Activated naive CD4-positive, alpha-beta T cell treated with anti-CD3 and anti-CD28 coated beads for 36 hours (primary cell): Measurements from ENCODE around the gene METAP1D. TPM values are rescaled to one million over a fixed set of nuclear protein-coding genes. Genes with fewer than 3 reads are reported as not detected.
"Not testable (repeated sequence)": the region's sequence is repeated elsewhere in the genome, so short reads cannot be mapped to it uniquely, and the experiment has no call there.

Experiments
- CTCF ChIA-PET: fragments of 350-600 bp; sonication (Branson Sonifier 250); formaldehyde crosslinking; loops from one replicate; lab custom pipeline; 2021; ENCODE audit warnings: antibody characterized with exemption; lab: Charles Lee
- DNase-seq: peaks from one replicate; pipeline ENCODE4 v3.0.0-alpha.2; 2020
- H3K27ac Mint-ChIP-seq: one replicate; pipeline ENCODE4 v1.8.0; 2021; ENCODE audit warnings: mild to moderate bottlenecking, mixed read lengths
- H3K27me3 Mint-ChIP-seq: one replicate; pipeline ENCODE4 v1.8.0; 2021; ENCODE audit warnings: low read depth, mixed read lengths
- H3K36me3 Mint-ChIP-seq: one replicate; pipeline ENCODE4 v1.8.0; 2021; ENCODE audit warnings: low read depth, mixed read lengths
- H3K4me1 Mint-ChIP-seq: one replicate; pipeline ENCODE4 v1.8.0; 2021; ENCODE audit warnings: low read depth, mixed read lengths
- H3K4me3 Mint-ChIP-seq: one replicate; pipeline ENCODE4 v1.8.0; 2021; ENCODE audit warnings: mild to moderate bottlenecking, moderate library complexity, mixed read lengths
- H3K9me3 Mint-ChIP-seq: one replicate; pipeline ENCODE4 v1.8.0; 2021; ENCODE audit warnings: mixed read lengths
- intact Hi-C: fragments of 100-400 bp; cut with micrococcal nuclease; formaldehyde crosslinking; loops from one replicate; pipeline ENCODE4 v1.15.1; 2023
- total RNA-seq, 2 experiments: library from RNA; stranded (reverse); gene quantifications; one replicate each; pipeline ENCODE4 v1.2.3, GENCODE V29; 2021

METAP1D gene
- total RNA-seq, 2 experiments from 2014 or later, result 2.5 to 3.4 TPM

DNA sequence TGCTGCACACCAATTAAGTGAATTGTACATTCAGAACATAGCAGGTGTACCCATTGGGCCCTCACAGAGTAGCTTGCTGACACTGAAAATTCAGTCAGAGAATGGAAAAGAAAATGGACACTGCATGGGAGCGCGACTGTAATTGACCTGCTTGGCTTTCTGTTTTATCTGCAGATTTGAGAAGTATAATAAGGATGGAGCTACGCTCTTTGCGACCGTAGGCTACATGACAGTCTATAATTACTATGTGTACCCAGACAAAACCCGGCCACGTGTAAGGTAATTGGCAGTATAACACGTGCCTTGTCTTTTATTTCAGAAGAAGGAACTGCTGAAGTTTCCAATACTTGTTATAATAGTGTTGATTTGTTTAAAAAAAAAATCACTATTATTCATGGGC, 33.5 kb upstream of the METAP1D start:
- Mint-ChIP-seq H3K36me3 (peaks cover 21% of the 10 kb centered on the region), H3K9me3 (no peaks in the 10 kb centered on the region), H3K4me3 (no peak overlapping the region), H3K27ac (no peak overlapping the region), H3K4me1 (peaks cover 25% of the 10 kb centered on the region), H3K27me3 (no peaks in the 10 kb centered on the region)
- intact Hi-C loops, result no loop called here
- CTCF ChIA-PET, result no interaction called here
- no peak for DNase-seq

DNA sequence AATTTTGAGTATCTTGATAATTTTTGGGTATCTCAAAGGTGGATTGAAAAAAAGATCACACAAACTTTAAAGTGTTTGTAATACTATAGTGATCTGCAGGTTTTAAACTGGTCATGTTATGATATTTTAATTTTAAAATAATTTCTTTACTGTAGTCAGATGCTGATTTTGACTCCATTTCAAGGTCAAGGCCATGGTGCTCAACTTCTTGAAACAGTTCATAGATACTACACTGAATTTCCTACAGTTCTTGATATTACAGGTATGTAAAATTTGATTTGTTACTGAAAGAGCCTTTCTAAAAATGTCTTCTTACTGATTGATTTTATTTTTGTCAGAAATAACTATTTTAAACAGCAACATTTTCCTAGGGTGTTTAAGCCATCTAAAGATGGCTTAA, 33.1 kb upstream of the METAP1D start:
- intact Hi-C loops, result no loop called here
- Mint-ChIP-seq H3K9me3 (no peaks in the 10 kb centered on the region), H3K36me3 (peaks cover 24% of the 10 kb centered on the region), H3K4me3 (no peak overlapping the region), H3K4me1 (peaks cover 24% of the 10 kb centered on the region), H3K27ac (no peak overlapping the region), H3K27me3 (no peaks in the 10 kb centered on the region)
- no peak for DNase-seq
- CTCF ChIA-PET, result no interaction called here

DNA sequence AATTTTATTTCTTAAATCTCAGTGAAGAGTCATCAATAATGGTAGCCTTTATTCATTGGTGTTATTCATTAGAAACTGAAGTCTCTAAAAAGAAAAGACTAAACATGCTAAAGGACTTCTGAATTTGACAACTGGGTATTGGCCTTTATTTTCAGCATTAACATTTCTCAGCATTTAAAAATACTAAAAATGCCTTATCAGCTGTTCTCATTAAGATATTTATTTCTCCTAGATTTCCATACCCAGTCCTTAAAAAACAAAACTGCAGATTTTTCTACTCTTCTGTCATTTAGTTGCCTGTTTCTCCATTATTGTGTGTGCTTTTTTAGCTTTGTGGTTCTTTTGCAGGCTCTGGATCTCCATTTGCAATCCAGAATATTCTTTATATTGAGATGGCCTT, 31.2 kb upstream of the METAP1D start:
- intact Hi-C loops, result no loop called here

DNA sequence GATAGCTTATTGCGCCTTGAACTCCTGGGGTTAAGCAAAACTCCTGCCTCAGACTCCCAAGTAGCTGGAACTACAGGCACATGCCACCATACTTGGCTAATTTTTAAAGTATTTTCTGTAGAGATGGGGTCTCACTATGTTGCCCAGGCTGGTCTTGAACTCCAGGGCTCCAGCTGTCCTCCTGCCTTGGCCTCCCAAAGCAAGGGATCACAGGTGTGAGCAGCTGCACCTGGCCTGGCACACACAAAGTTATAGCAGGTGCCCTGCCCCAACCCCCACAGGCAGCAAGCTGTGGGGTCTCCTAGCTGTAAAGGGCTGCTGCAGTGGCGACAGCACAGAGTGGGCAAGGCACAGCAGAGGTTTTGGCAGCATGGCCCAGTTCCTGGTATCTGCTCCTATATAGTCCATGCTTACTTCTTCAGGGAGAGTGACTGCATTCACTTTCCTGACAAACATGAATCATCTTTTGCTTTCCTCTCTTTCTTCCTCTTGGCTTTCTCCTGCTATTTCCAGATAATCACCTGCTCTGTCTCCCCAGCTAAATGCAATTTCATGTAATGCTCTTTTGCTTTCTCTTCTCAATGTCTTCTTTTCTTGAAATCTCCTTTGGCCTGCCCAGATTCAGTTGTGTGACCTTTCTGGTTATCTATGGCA, 27.3 kb upstream of the METAP1D start:
- no peak for DNase-seq
- no peak overlapping the region for H3K27ac Mint-ChIP-seq
- no peaks in the 10 kb centered on the region for H3K9me3 Mint-ChIP-seq
- intact Hi-C loops, result no loop called here
- peaks cover 40% of the 10 kb centered on the region for H3K36me3 Mint-ChIP-seq
- peaks cover 2% of the 10 kb centered on the region for H3K4me1 Mint-ChIP-seq
- CTCF ChIA-PET, result no interaction called here
- H3K27me3 Mint-ChIP-seq, result no peaks in the 10 kb centered on the region
- no peak overlapping the region for H3K4me3 Mint-ChIP-seq

More for the DNA sequence above, 31.2 kb upstream of the METAP1D start:
- H3K9me3 Mint-ChIP-seq, result no peaks in the 10 kb centered on the region
- H3K27ac Mint-ChIP-seq, result no peak overlapping the region
- peaks cover 22% of the 10 kb centered on the region for H3K4me1 Mint-ChIP-seq
- H3K27me3 Mint-ChIP-seq, result no peaks in the 10 kb centered on the region
- no peak overlapping the region for H3K4me3 Mint-ChIP-seq
- no peak for DNase-seq
- peaks cover 35% of the 10 kb centered on the region for H3K36me3 Mint-ChIP-seq
- CTCF ChIA-PET, result interaction anchor here (1.1 kb wide), 1 partner anchor 27 kb away, joined by 3 read pairs; no protein-coding TSS in a partner anchor

DNA sequence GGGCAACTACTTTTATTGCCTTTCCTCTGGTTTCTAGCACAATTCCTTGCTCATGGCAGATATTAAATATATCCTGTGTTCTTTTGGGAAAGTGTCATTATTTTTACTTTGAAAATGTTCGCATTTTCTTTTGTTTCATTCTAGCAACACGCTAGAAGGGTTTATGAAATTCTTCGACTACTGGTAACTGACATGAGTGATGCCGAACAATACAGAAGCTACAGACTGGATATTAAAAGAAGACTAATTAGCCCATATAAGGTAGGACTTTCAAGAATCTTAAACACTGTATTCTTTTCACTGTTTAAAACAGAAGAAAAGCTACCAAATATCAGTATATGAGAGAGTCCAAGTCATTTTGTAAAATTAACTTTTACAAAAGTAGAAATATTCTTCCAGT, 20.6 kb upstream of the METAP1D start:
- H3K4me1 Mint-ChIP-seq, result no peaks in the 10 kb centered on the region
- H3K27ac Mint-ChIP-seq, result no peak overlapping the region
- CTCF ChIA-PET, result no interaction called here
- no peaks in the 10 kb centered on the region for H3K9me3 Mint-ChIP-seq
- H3K4me3 Mint-ChIP-seq, result no peak overlapping the region
- DNase-seq, result no peak
- intact Hi-C loops, result no loop called here
- peaks cover 53% of the 10 kb centered on the region for H3K36me3 Mint-ChIP-seq
- H3K27me3 Mint-ChIP-seq, result no peaks in the 10 kb centered on the region

DNA sequence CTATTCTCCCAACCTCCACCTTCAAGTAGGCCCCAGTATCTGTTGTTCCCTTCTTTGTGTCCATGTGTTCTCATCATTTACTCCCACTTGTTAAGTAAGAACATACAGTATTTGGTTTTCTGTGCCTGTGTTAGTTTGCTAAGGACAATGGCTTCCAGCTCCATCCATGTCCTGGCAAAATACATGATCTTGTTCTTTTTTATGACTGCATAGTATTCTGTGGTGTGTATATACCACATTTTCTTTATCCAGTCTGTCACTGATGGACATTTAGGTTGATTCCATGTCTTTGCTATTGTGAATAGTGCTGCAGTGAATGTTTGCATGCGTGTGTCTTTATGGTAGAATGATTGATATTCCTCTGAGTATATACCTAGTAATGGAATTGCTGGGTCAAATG, 15.8 kb upstream of the METAP1D start:
- DNase-seq, H3K27me3 Mint-ChIP-seq, H3K9me3 Mint-ChIP-seq, H3K4me3 Mint-ChIP-seq, H3K27ac Mint-ChIP-seq, CTCF ChIA-PET, H3K4me1 Mint-ChIP-seq, intact Hi-C loops: not testable (repeated sequence)
- peaks cover 26% of the 10 kb centered on the region for H3K36me3 Mint-ChIP-seq

DNA sequence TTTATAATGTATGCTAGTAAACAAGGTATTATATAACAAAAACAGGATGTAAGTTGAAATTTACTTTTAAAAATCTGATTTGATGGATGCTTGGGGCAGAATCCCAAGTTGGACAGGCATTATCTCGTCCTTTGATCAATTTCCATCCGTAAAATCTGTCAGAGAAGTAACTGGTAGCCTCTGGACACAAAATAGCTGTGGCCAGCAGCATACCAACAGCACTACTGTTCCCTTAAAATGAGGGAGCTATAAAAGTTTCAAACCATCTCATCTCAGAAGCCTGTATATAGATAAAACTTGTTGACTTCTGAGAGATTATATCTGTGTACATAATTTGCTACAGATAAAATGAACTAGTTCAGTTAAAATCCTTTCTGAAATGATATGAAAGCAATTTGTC, 14.7 kb upstream of the METAP1D start:
- Mint-ChIP-seq H3K36me3 (peaks cover 19% of the 10 kb centered on the region), H3K9me3 (no peaks in the 10 kb centered on the region), H3K27ac (no peak overlapping the region), H3K27me3 (no peaks in the 10 kb centered on the region), H3K4me3 (no peak overlapping the region), H3K4me1 (no peaks in the 10 kb centered on the region)
- intact Hi-C loops, result no loop called here
- CTCF ChIA-PET, result no interaction called here
- no peak for DNase-seq

DNA sequence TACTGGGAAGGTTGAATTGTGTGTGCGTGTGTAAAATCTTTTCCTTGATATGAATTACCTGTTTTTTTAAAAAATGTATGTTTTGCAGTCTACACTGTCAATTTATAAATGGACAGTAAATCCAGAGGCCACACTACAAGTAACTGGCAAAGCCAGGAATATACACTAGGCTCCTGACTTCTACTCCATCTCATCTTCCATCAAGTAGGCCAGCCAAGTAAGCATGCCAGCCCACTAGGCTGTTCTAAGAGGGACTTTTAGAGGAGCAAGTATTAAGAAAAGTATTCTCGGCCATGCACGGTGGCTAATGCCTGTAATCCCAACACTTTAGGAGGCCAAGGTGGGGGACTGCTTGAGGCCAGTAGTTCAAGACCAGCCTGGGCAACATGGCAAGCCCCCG, 13.0 kb upstream of the METAP1D start:
- Mint-ChIP-seq H3K36me3 (peaks cover 14% of the 10 kb centered on the region), H3K27ac (no peak overlapping the region), H3K27me3 (no peaks in the 10 kb centered on the region), H3K4me1 (peaks cover 7% of the 10 kb centered on the region), H3K9me3 (no peaks in the 10 kb centered on the region), H3K4me3 (no peak overlapping the region)
- CTCF ChIA-PET, result no interaction called here
- no peak for DNase-seq
- intact Hi-C loops, result no loop called here

DNA sequence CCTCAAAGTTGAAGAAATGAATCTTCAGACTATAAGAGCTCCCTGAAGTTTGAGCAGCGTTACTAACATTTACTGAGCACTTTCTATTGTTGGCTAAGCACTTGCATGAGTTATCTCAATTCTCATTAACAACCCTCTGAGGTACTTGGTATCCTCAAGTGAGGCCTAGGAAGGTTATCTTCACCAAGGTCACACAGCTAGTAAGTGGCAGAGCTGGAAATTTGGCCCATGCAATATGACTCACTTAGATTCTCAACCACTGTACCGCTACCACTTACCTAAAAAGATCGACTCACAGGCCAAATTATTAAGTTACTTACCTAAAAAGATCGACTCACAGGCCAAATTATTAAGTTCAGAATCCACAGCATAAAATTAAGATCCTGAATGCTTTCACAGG, 8.7 kb upstream of the METAP1D start:
- CTCF ChIA-PET, result no interaction called here
- intact Hi-C loops, result loop anchor here (10.0 kb wide), 1 partner anchor 474 kb away; no protein-coding TSS in a partner anchor
- Mint-ChIP-seq H3K27me3 (peaks cover 3% of the 10 kb centered on the region), H3K4me1 (peaks cover 7% of the 10 kb centered on the region), H3K4me3 (no peak overlapping the region), H3K36me3 (no peaks in the 10 kb centered on the region), H3K27ac (no peak overlapping the region), H3K9me3 (no peaks in the 10 kb centered on the region)
- no peak for DNase-seq

DNA sequence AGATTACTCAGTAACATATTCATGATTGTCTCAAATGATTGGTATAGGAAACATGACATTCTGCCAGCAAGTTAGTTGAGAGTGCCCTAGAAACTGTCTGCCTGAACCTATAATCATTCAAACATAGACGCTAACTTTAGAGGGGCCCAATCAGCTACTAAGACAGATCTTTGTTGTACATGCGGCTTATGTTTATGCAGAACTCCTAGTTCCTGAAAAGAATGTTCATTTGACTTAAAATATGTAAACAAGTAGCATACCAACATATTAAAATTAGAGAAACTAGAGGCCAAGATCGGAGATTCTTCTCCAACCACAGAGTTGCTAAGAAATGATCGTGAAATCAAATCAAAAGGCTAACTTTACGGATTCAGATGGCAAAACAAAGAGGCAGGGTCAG, 4.2 kb upstream of the METAP1D start:
- Mint-ChIP-seq H3K27me3 (peaks cover 3% of the 10 kb centered on the region), H3K9me3 (no peaks in the 10 kb centered on the region), H3K27ac (no peak overlapping the region), H3K4me1 (peaks cover 27% of the 10 kb centered on the region), H3K4me3 (no peak overlapping the region), H3K36me3 (no peaks in the 10 kb centered on the region)
- DNase-seq, result no peak
- CTCF ChIA-PET, result no interaction called here
- intact Hi-C loops, result loop anchor here (5.0 to 10.0 kb wide), 3 partner anchors 288 to 562 kb away; partner anchors contain the start of gene PDK1

DNA sequence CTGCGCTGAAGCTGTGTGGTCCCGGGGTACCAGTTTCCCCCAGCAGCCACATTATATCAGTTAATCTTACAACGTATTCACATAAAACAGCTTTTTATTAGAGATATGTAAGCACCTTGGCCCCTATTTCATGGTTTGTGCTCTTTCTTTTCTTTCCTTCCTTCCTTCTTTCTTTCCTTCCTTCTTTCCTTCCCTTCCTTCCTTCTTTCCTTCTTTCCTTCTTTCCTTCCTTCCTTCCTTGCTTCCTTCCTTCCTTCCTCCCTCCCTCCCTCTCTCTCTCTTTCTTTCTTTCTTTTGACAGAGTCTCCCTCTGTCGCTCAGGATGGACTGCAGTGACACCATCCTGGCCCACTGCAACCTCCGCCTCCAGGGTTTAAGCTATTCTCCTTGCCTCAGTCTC, 3.7 kb upstream of the METAP1D start:
- Mint-ChIP-seq H3K9me3 (no peaks in the 10 kb centered on the region), H3K27ac (no peak overlapping the region), H3K36me3 (no peaks in the 10 kb centered on the region), H3K4me3 (no peak overlapping the region), H3K27me3 (peaks cover 3% of the 10 kb centered on the region), H3K4me1 (peaks cover 26% of the 10 kb centered on the region)
- intact Hi-C loops, result loop anchor here (5.0 to 10.0 kb wide), 3 partner anchors 289 to 561 kb away; partner anchors contain the start of gene PDK1
- CTCF ChIA-PET, result no interaction called here
- no peak for DNase-seq

DNA sequence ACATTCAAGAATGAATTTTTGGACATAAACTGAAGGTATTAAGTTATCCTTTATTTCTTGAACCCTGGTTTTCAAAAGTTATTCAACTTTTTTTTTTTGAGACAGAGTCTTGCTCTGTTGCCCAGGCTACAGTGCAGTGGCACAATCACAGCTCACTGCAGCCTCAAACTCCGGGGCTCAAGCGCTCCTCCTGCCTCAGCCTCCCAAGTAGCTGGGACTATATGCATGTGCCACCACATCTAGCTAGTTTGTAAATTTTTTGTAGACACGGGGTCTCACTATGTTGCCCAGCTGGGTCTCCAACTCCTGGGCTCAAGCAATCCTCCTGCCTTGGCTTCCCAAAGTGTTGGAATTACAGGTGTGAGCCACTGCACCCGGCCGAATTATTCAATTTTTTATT, 2.7 kb upstream of the METAP1D start:
- H3K36me3 Mint-ChIP-seq, DNase-seq, H3K4me3 Mint-ChIP-seq, H3K9me3 Mint-ChIP-seq, H3K27ac Mint-ChIP-seq, H3K27me3 Mint-ChIP-seq: not testable (repeated sequence)
- CTCF ChIA-PET, result interaction anchor here (0.6 kb wide), 1 partner anchor 128 kb away, joined by 3 read pairs; no protein-coding TSS in a partner anchor
- intact Hi-C loops, result loop anchor here (5.0 to 10.0 kb wide), 3 partner anchors 290 to 560 kb away; partner anchors contain the start of gene PDK1
- peaks cover 25% of the 10 kb centered on the region for H3K4me1 Mint-ChIP-seq

DNA sequence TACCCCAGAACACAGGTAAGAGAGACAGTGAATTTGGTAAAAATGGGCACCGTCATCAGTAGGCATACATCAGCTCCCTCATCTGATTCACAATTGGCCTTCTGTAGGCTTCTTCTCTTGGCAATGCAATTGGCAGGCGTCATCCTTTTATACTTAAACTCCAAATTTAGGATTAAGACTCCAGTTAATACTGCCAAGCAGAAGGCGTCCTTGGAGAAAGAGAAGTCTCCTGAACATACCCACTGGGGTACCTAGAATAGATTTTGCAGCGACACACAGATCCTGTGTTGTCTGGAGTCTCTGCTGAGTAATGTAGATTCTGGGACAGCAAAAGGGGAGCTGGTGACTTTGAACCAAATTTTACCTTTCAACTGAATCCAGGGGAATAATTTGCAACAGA, 592 bp upstream of the METAP1D start:
- Mint-ChIP-seq H3K4me1 (peaks cover 25% of the 10 kb centered on the region), H3K27ac (no peak overlapping the region), H3K4me3 (peak overlapping the region; percentile 94), H3K36me3 (no peaks in the 10 kb centered on the region), H3K9me3 (no peaks in the 10 kb centered on the region), H3K27me3 (no peaks in the 10 kb centered on the region)
- no peak for DNase-seq
- CTCF ChIA-PET, result no interaction called here
- intact Hi-C loops, result loop anchor here (1.0 to 10.0 kb wide), 6 partner anchors 77 to 558 kb away; partner anchors contain the start of genes HAT1, PDK1 and SLC25A12
